ENCODE results near the gene TRAM2. TPM values are rescaled to one million over a fixed set of nuclear protein-coding genes. Genes with fewer than 3 reads are reported as not detected.
"Not testable (repeated sequence)": the region's sequence is repeated elsewhere in the genome, so short reads cannot be mapped to it uniquely, and the experiment has no call there.

TRAM2 gene
- polyA plus RNA-seq, 12 donors: 17.9 to 80.0 (median 26.3) TPM

GRCh38 chr6:52494298-52495072 is 82.4 kb downstream of the TRAM2 start:
- DNase-seq: no peak

- DNase-seq: no peak
Measured at GRCh38 chr6:52493669-52494068, 83.2 kb downstream of the TRAM2 start.

GRCh38 chr6:52491203-52492069 is 85.4 kb downstream of the TRAM2 start:
- DNase-seq: no peak

GRCh38 chr6:52489881-52490280 is 87.0 kb downstream of the TRAM2 start:
- no peak for DNase-seq

GRCh38 chr6:52483671-52484003 is 93.2 kb downstream of the TRAM2 start:
- DNase-seq: no peak

GRCh38 chr6:52482903-52483670 is 93.8 kb downstream of the TRAM2 start:
- no peak for DNase-seq

GRCh38 chr6:52475307-52475706 is 101.6 kb downstream of the TRAM2 start:
- no peak for DNase-seq

GRCh38 chr6:52474173-52474572 is 102.7 kb downstream of the TRAM2 start:
- no peak for DNase-seq

GRCh38 chr6:52461194-52461593 is 115.7 kb downstream of the TRAM2 start:
- DNase-seq: not testable (repeated sequence)

GRCh38 chr6:52457096-52457495 is 119.8 kb downstream of the TRAM2 start:
- no peak for DNase-seq

GRCh38 chr6:52454556-52454955 is 122.3 kb downstream of the TRAM2 start:
- DNase-seq: no peak

Other genes with a start within 250 kb of the TRAM2 start
- gene PAQR8, start 214.9 kb downstream of the TRAM2 start, polyA plus RNA-seq (ENCODE audit: insufficient read length in 12 of 12): 10 to 100 TPM in 1 of 12 donors, 1 to 10 TPM in 10, not detected in 1; 4.4 to 12.8 (median 6.7) TPM
- gene EFHC1, start 156.7 kb downstream of the TRAM2 start, polyA plus RNA-seq (ENCODE audit: insufficient read length in 12 of 12): 10 to 100 TPM in 11 of 12 donors, not detected in 1; 14.4 to 72.6 (median 23.4) TPM
- 10 to 100 TPM in 11 of 12 donors, not detected in 1; 11.4 to 32.2 (median 18.8) TPM for gene TMEM14A, start 94.1 kb upstream of the TRAM2 start, polyA plus RNA-seq (ENCODE audit: insufficient read length in 12 of 12)
- 10 to 100 TPM in 1 of 12 donors, under 1 TPM in 2, not detected in 9; 0.17 to 18.9 (median 0.23) TPM for gene GSTA2, start 186.4 kb upstream of the TRAM2 start, polyA plus RNA-seq (ENCODE audit: insufficient read length in 12 of 12)
- gene GSTA1, start 226.8 kb upstream of the TRAM2 start, polyA plus RNA-seq (ENCODE audit: insufficient read length in 12 of 12): 10 to 100 TPM in 1 of 12 donors, 1 to 10 TPM in 2, under 1 TPM in 2, not detected in 7; 0.28 to 75.7 (median 1.2) TPM

Data from muscle of arm (tissue), 12 donors.